Fibroblast of lung (primary cell): ENCODE data around the gene PNPLA7.

Experiments used
- CTCF ChIP-seq, 2 donors: IDR thresholded peaks in 1 of 2; conservative IDR thresholded peaks in 1 of 2; 1 replicate in 1 of 2; 2 replicates in 1 of 2; pipeline ENCODE4 v1.5.1; 2011 to 2012; ENCODE audit warnings: low read length in 2 of 2, control low read depth in 1 of 2, inconsistent platforms in 1 of 2, low read depth in 1 of 2, mild to moderate bottlenecking in 1 of 2
- EZH2 ChIP-seq: IDR thresholded peaks from 2 replicates; pipeline ENCODE4 v1.5.1; 2012; ENCODE audit warnings: low read length, control low read depth, mild to moderate bottlenecking; ENCODE audit errors: missing control alignments

DNA sequence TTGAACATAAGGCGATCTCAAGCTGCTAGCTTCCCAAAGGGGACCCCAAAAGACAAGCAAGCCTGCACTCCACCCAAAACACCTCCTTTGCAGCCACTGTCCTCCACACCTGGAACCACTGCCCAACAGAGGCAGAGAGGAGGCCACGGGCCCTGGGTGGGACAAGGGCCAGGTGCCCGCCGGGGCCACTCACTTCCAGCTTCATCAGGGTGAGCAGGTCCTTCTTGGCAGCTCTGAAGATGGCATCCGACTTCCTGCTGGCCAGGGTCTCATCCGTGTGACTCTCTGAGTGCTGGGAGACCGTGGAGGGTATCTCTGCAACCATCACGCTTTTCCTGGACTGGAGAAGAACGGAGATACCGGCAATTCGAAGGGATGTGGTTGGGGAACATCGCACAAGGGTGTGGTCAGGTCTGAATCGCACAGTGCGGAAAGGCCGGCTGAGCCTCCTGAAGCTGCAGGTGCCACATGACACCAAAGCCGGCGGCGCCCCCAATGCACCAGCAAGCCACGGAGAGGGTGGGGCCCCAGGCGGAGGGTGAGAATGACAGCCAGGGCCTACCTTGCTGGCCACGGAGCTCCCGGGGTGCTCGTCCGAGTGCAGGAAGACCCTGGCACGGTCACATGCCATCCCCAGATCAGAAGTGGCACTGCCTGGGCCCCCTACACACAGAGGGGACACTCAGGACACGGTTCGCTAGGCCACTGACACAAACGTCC lies 44.6 kb downstream of the PNPLA7 start:
- TF ChIP-seq CTCF (conservative IDR thresholded peaks at IDR 0.05 in 1 of 2, IDR thresholded peaks at IDR 0.05 in 1 of 2; ENCODE audit: low read depth in 1 of 2, low read length in 2 of 2) (no peak), EZH2 (no peak)
